SU-DHL-6 (cell line): ENCODE measurements around the gene SIAE.

Experiments
- H2AFZ ChIP-seq: fragments of 200-600 bp; sonication (generic); 2 replicates; pipeline ENCODE4 v1.6.1; 2014; ENCODE audit warnings: low read depth, mild to moderate bottlenecking, moderate library complexity, mixed read lengths, antibody characterized with exemption, low read length; ENCODE audit not compliant: severe bottlenecking
- H3F3A ChIP-seq: fragments of 200-600 bp; shearing (Covaris generic); 2 replicates; pipeline ENCODE4 v1.6.0; 2016; ENCODE audit warnings: antibody characterized with exemption, mild to moderate bottlenecking; ENCODE audit not compliant: insufficient read depth
- H3K27ac ChIP-seq: fragments of 200-600 bp; sonication (generic); 2 replicates; pipeline ENCODE4 v1.5.1; 2016; ENCODE audit warnings: low read depth, mild to moderate bottlenecking, low read length, moderate library complexity, mixed read lengths
- H3K27me3 ChIP-seq: fragments of 200-600 bp; sonication (generic), shearing (Covaris generic); 2 replicates; pipeline ENCODE4 v1.6.0; 2014; ENCODE audit warnings: mild to moderate bottlenecking, low read length
- H3K36me3 ChIP-seq: fragments of 200-600 bp; sonication (generic); 2 replicates; pipeline ENCODE4 v1.6.1; 2014; ENCODE audit warnings: mild to moderate bottlenecking, low read length, mixed read lengths
- H3K4me2 ChIP-seq: fragments of 300-600, 200-600 bp; shearing (Covaris generic), sonication (generic); 2 replicates; pipeline ENCODE4 v1.6.0; 2014; ENCODE audit warnings: low read length, low read depth, mild to moderate bottlenecking; ENCODE audit not compliant: poor library complexity, severe bottlenecking
- H3K4me3 ChIP-seq: fragments of 200-600 bp; sonication (generic); 2 replicates; pipeline ENCODE4 v1.5.1; 2014; ENCODE audit warnings: antibody characterized with exemption, low read length, mild to moderate bottlenecking, mixed read lengths; ENCODE audit not compliant: insufficient read depth, poor library complexity, severe bottlenecking
- H3K79me2 ChIP-seq: fragments of 200-600 bp; sonication (generic); 2 replicates; pipeline ENCODE4 v1.6.1; 2014; ENCODE audit warnings: mild to moderate bottlenecking, low read length, moderate library complexity; ENCODE audit not compliant: insufficient read depth
- H3K9ac ChIP-seq: fragments of 200-600 bp; sonication (generic); 2 replicates; pipeline ENCODE4 v1.7.0; 2014; ENCODE audit warnings: mild to moderate bottlenecking, low read length
- H3K9me2 ChIP-seq: fragments of 200-600 bp; sonication (generic); replicated peaks from 2 replicates; pipeline ENCODE4 v1.6.1; 2014; ENCODE audit warnings: low read length; ENCODE audit not compliant: insufficient read depth
- H3K9me3 ChIP-seq: fragments of 200-600 bp; sonication (generic); 2 replicates; pipeline ENCODE4 v1.6.1; 2014; ENCODE audit warnings: low read length, mixed read lengths; ENCODE audit not compliant: insufficient read depth
- H4K20me1 ChIP-seq: fragments of 200-600 bp; sonication (generic); 2 replicates; pipeline ENCODE4 v1.6.1; 2014; ENCODE audit warnings: low read depth, mild to moderate bottlenecking, antibody characterized with exemption, low read length, moderate library complexity, mixed read lengths
- EZH2phosphoT487 ChIP-seq: fragments of 200-600 bp; sonication (generic), shearing (Covaris generic); conservative IDR thresholded peaks from 2 replicates; pipeline ENCODE4 v1.6.1; 2018; ENCODE audit warnings: mild to moderate bottlenecking, antibody characterized with exemption, low read length, moderate library complexity, mixed read lengths
- TF ChIP-seq, protein P1 (sequence below): fragments of 200-600 bp; sonication (generic); IDR thresholded peaks from one replicate; pipeline ENCODE4 v1.5.1; 2017; ENCODE audit warnings: antibody characterized with exemption, mild to moderate bottlenecking, low read length, moderate library complexity; ENCODE audit not compliant: insufficient read depth, poor library complexity, severe bottlenecking

Gene SIAE

DNA sequence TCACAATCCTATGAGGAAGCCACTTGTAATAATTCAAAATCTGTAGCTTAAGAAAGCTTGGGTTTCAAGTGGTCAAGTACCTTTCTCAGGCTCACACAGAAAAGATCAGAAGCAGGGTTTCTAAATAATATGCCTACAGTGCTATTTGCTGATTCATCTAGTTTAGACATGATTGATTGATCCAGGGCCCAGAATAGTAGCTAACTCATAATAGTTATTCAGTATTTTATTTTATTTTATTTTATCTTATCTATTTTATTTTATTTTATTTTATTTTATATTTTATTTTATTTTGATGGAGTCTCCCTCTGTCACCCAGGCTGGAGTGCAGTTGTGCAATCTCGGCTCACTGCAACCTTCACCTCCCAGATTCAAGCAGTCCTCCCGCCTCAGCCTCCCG lies 78.2 kb downstream of the SIAE start:
- Histone ChIP-seq H4K20me1 (no peaks in the 10 kb centered on the region), H3F3A (no peaks in the 10 kb centered on the region), H2AFZ (no peak overlapping the region), H3K4me2 (no peak overlapping the region), H3K27me3 (no peaks in the 10 kb centered on the region), H3K9me3 (no peaks in the 10 kb centered on the region), H3K4me3 (no peak overlapping the region), H3K9ac (no peak overlapping the region), H3K27ac (no peak overlapping the region), H3K79me2 (no peaks in the 10 kb centered on the region), H3K36me3 (no peaks in the 10 kb centered on the region), H3K9me2 (no peaks in the 10 kb centered on the region)
- TF ChIP-seq, protein P1, sequence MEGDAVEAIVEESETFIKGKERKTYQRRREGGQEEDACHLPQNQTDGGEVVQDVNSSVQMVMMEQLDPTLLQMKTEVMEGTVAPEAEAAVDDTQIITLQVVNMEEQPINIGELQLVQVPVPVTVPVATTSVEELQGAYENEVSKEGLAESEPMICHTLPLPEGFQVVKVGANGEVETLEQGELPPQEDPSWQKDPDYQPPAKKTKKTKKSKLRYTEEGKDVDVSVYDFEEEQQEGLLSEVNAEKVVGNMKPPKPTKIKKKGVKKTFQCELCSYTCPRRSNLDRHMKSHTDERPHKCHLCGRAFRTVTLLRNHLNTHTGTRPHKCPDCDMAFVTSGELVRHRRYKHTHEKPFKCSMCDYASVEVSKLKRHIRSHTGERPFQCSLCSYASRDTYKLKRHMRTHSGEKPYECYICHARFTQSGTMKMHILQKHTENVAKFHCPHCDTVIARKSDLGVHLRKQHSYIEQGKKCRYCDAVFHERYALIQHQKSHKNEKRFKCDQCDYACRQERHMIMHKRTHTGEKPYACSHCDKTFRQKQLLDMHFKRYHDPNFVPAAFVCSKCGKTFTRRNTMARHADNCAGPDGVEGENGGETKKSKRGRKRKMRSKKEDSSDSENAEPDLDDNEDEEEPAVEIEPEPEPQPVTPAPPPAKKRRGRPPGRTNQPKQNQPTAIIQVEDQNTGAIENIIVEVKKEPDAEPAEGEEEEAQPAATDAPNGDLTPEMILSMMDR = no peak
- no peak for TF ChIP-seq EZH2phosphoT487

DNA sequence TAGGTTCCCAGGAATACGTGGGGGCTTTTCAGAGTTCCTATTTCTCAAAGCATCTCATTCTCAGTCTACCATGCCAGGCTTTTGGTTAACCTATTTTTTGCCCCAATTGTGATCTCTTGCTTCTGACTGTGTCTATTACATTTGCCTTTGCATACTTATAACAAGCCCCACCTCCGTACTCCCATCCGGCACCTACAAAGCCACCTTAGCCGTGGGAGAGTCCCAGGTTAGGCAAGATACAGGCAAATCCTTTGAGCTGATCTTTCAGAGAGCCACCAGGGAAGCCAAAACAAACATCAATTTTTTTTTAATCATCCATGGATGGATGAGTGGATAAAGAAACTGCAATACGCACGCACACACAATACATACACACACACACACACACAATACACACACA lies 80.9 kb downstream of the SIAE start:
- Histone ChIP-seq H4K20me1 (no peaks in the 10 kb centered on the region), H3K27ac (no peak overlapping the region), H3K9me3 (no peaks in the 10 kb centered on the region), H3K36me3 (no peaks in the 10 kb centered on the region), H3K9me2 (no peaks in the 10 kb centered on the region), H2AFZ (no peak overlapping the region), H3F3A (no peaks in the 10 kb centered on the region), H3K27me3 (no peaks in the 10 kb centered on the region), H3K9ac (no peak overlapping the region), H3K4me2 (no peak overlapping the region), H3K4me3 (no peak overlapping the region), H3K79me2 (no peaks in the 10 kb centered on the region)
- TF ChIP-seq, protein P1 = no peak
- TF ChIP-seq EZH2phosphoT487 = no peak

DNA sequence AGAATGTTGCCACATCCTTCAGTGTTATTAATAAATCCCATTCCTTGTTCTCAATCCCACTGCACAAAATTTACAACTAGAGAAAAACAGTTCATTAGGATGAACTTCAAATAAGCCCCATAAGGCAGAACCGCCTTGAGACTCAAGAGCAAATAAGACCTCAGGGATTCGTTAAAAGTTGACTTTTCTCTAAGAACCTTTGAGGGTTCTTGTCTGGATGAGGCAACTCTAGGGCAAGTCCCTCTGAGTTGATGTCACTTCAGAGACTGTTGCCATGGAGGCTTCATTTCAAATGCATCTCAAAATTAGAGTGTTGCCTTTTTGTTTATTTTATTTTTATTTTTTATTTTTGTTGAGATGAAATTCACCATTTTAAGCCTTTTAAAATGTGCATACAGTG lies 82.1 kb downstream of the SIAE start:
- no peak overlapping the region for H3K9ac ChIP-seq
- H3K9me3 ChIP-seq = no peaks in the 10 kb centered on the region
- no peak overlapping the region for H2AFZ ChIP-seq
- no peak overlapping the region for H3K4me2 ChIP-seq
- H3K79me2 ChIP-seq = no peaks in the 10 kb centered on the region
- no peaks in the 10 kb centered on the region for H3K9me2 ChIP-seq
- no peak overlapping the region for H3K27ac ChIP-seq
- H4K20me1 ChIP-seq = no peaks in the 10 kb centered on the region
- no peaks in the 10 kb centered on the region for H3F3A ChIP-seq
- H3K36me3 ChIP-seq = no peaks in the 10 kb centered on the region
- TF ChIP-seq, protein P1 = no peak
- no peak for TF ChIP-seq EZH2phosphoT487
- no peak overlapping the region for H3K4me3 ChIP-seq
- no peaks in the 10 kb centered on the region for H3K27me3 ChIP-seq
